Right lobe of liver (tissue), 6 donors: ENCODE measurements around the gene PPAT. TPM values are rescaled to one million over a fixed set of nuclear protein-coding genes. Genes with fewer than 3 reads are reported as not detected.
A peak's percentile ranks its signal among the peaks of the same experiment; 100 is the strongest.

ENCODE experiments used
- ATAC-seq, 4 donors: fragments of 200-7000 bp; cut with Tn5 transposase; one replicate each; pipeline ENCODE4 v1.9.1; 2020; ENCODE audit warnings: mild to moderate bottlenecking in 4 of 4, moderate library complexity in 4 of 4
- DNase-seq, 3 donors: peaks; one replicate each; pipeline ENCODE4 v3.0.0-alpha.2; 2020
- H3K27ac ChIP-seq, 3 donors: fragments of 200-600 bp; one replicate each; pipeline ENCODE4 v1.8.0; 2022
- H3K27me3 ChIP-seq, 2 donors: fragments of 200-600 bp; one replicate each; pipeline ENCODE4 v1.8.0; 2022
- H3K36me3 ChIP-seq, 4 donors: fragments of 200-600 bp; sonication (generic) in 1 of 4; one replicate each; pipeline versions ENCODE4 v1.5.1 to v1.8.0; 2017 to 2022; ENCODE audit warnings: control low read depth in 1 of 4
- H3K4me1 ChIP-seq, 4 donors: fragments of 200-600 bp; sonication (generic) in 1 of 4; one replicate each; pipeline versions ENCODE4 v1.5.1 to v1.8.0; 2017 to 2022; ENCODE audit warnings: control low read depth in 1 of 4
- H3K4me3 ChIP-seq, 3 donors: fragments of 200-600 bp; one replicate each; pipeline ENCODE4 v1.8.0; 2022
- H3K9me3 ChIP-seq, 4 donors: fragments of 200-600 bp; sonication (generic) in 1 of 4; one replicate each; pipeline versions ENCODE4 v1.5.1 to v1.8.0; 2017 to 2022; ENCODE audit warnings: control low read depth in 1 of 4
- CTCF ChIP-seq, 4 donors: fragments of 200-600 bp in 3 of 4; fragments of 450-650 bp in 1 of 4; IDR thresholded peaks; one replicate each; pipeline versions ENCODE4 v1.5.1 to v1.8.0; 2016 to 2022; ENCODE audit warnings: antibody characterized with exemption in 4 of 4, mild to moderate bottlenecking in 2 of 4
- POLR2A ChIP-seq: fragments of 450-650 bp; IDR thresholded peaks from one replicate; pipeline ENCODE4 v1.6.1; 2017; ENCODE audit warnings: antibody characterized with exemption, mild to moderate bottlenecking
- WGBS: methylation state at CpG from one replicate; pipeline ENCODE4 v1.1.6; 2018; ENCODE audit warnings: low coverage, low lambda C conversion rate; ENCODE audit not compliant: insufficient coverage; ENCODE audit errors: missing lambda C conversion rate; 5-methylcytosine and 5-hydroxymethylcytosine counted together
- intact Hi-C, 2 donors: fragments of 100-400 bp; cut with DNase I; formaldehyde crosslinking; loops; one replicate each; pipeline versions ENCODE4 v1.11.2 to v1.14.1; 2022
- total RNA-seq, 6 experiments: library from RNA; depleted of rRNA in 2 of 6; stranded (reverse); fragments of >200 nt in 2 of 6; fragmentation: NEBNext Ultra II Directional in 3 of 6; extraction: Animal tissue kit (Norgen Biotek cat#: 25700) in 3 of 6; gene quantifications; one replicate each; pipeline versions ENCODE4 v1.1.0 to v1.2.4, GENCODE V29; 2016 to 2023
- donor health status: DM: no; HTN: yes; CAD: no.
- donor health status: DM: no; HTN: no; CAD: no.
- donor health status: DM: no; HTN: no; CAD: no.
- donor health status: DM: no; HTN: yes; CAD: no.
- donor health status: DM: no; HTN: yes; CAD: no.

PPAT gene
- total RNA-seq, 6 experiments from 2014 or later, result 4.4 to 8.5 (median 7.1) TPM

- H3K4me1 ChIP-seq, result peaks cover 0 to 8% (median 0%) of the 10 kb centered on the region in 4 donors
- TF ChIP-seq POLR2A, result no peak
- no peak for TF ChIP-seq CTCF (IDR thresholded peaks at IDR 0.05)
- 20% methylated on average over 4 of the region's 4 CpGs for WGBS
- no peaks in the 10 kb centered on the region for H3K9me3 ChIP-seq
- H3K4me3 ChIP-seq, result no peak overlapping the region
- ATAC-seq, result peak; percentile 89 to 98 (median 96)
- peak overlapping the region in 2 of 3 donors; percentile 13 to 17 for H3K27ac ChIP-seq
- intact Hi-C loops, result no loop called here
- H3K36me3 ChIP-seq, result no peaks in the 10 kb centered on the region
- DNase-seq, result peak in 1 of 3 donors; percentile 67
- H3K27me3 ChIP-seq, result no peaks in the 10 kb centered on the region
Measured at GRCh38 chr4:56410247-56411062, 25.0 kb downstream of the PPAT start.

- Histone ChIP-seq H3K36me3 (no peaks in the 10 kb centered on the region), H3K4me3 (no peak overlapping the region), H3K9me3 (no peaks in the 10 kb centered on the region), H3K27ac (peak overlapping the region in 1 of 3 donors; percentile 17), H3K27me3 (no peaks in the 10 kb centered on the region), H3K4me1 (peaks cover 0 to 8% (median 0%) of the 10 kb centered on the region in 4 donors)
- DNase-seq (no peak), ATAC-seq (no peak)
- 47% methylated on average over 1 of the region's 1 CpG for WGBS
- no peak for TF ChIP-seq POLR2A
- no peak for TF ChIP-seq CTCF (IDR thresholded peaks at IDR 0.05)
- intact Hi-C loops, result no loop called here
Measured at GRCh38 chr4:56409511-56410090, 25.8 kb downstream of the PPAT start.

- Histone ChIP-seq H3K27me3 (no peaks in the 10 kb centered on the region), H3K4me3 (no peak overlapping the region), H3K4me1 (peaks cover 0 to 8% (median 0%) of the 10 kb centered on the region in 4 donors), H3K9me3 (no peaks in the 10 kb centered on the region), H3K27ac (no peak overlapping the region), H3K36me3 (no peaks in the 10 kb centered on the region)
- WGBS, result 96% methylated on average over 2 of the region's 2 CpGs
- TF ChIP-seq CTCF (IDR thresholded peaks at IDR 0.05) (no peak), POLR2A (no peak)
- DNase-seq (no peak), ATAC-seq (no peak)
- intact Hi-C loops, result no loop called here
Measured at GRCh38 chr4:56408978-56409377, 26.4 kb downstream of the PPAT start.

- TF ChIP-seq CTCF (IDR thresholded peaks at IDR 0.05) (no peak), POLR2A (no peak)
- DNase-seq (no peak), ATAC-seq (peak in 3 of 4 donors; percentile 35 to 68 (median 61))
- Histone ChIP-seq H3K4me1 (peaks cover 0 to 8% (median 0%) of the 10 kb centered on the region in 4 donors), H3K27me3 (no peaks in the 10 kb centered on the region), H3K9me3 (no peaks in the 10 kb centered on the region), H3K4me3 (no peak overlapping the region), H3K36me3 (peaks cover 0 to 3% (median 0%) of the 10 kb centered on the region in 4 donors), H3K27ac (no peak overlapping the region)
- intact Hi-C loops, result no loop called here
- 22% methylated on average over 4 of the region's 4 CpGs for WGBS
Measured at GRCh38 chr4:56406151-56406550, 29.3 kb downstream of the PPAT start.
